HUDEP-2 (cell line): ENCODE results near the gene TMEM100.
"Not testable (repeated sequence)": the region's sequence is repeated elsewhere in the genome, so short reads cannot be mapped to it uniquely, and the experiment has no call there.

Experiments used
- DNase-seq, 76 experiments: peaks; one replicate each; lab custom pipeline; 2025; ENCODE audit not compliant: unreplicated experiment in 76 of 76; lab: John Stamatoyannopoulos, UW

Gene TMEM100

GRCh38 chr17:55690105-55690508 lies 32.6 kb downstream of the TMEM100 start:
- DNase-seq: no peak

- no peak for DNase-seq
These were observed 33.0 kb downstream of the TMEM100 start for GRCh38 chr17:55689672-55690071.

GRCh38 chr17:55688057-55688456 lies 34.6 kb downstream of the TMEM100 start:
- DNase-seq: no peak

DNA sequence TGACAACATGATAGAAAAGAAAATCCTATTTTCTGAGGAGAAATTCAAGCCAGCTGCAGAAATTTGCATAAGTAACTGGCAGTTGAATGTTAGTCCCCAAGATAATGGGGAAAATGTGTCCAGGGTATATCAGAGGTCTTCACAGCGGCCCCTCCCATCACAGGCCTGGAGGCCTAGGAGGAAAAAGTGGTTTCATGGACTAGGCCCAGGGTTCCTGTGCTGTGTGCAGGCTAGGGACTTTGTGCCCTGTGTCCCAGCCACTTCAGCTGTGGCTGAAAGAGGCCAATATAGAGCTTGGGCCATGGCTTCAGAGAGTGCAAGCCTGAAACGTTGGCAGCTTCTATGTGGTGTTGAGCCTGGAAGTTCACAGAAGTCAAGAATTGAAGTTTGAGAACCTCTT lies 35.6 kb downstream of the TMEM100 start:
- DNase-seq: no peak

GRCh38 chr17:55683550-55684315 lies 38.9 kb downstream of the TMEM100 start:
- no peak for DNase-seq

DNA sequence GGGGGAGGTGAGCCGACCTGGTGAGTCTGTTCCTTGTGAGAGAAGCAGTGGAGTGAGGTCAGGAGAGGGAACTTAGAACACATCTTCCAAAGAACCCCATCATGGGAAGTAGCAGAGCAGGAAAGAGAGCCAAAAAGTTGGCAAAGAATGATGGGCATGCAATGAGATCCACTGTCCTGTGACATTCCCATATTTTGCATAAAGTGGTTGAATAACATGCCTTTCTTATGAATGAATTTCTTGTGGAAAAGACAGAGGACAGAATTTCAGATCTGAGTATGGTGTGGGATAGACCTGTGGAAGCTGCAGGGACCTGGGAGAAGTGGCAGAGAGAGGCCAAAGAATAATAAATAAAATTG lies 41.3 kb downstream of the TMEM100 start:
- no peak for DNase-seq

DNA sequence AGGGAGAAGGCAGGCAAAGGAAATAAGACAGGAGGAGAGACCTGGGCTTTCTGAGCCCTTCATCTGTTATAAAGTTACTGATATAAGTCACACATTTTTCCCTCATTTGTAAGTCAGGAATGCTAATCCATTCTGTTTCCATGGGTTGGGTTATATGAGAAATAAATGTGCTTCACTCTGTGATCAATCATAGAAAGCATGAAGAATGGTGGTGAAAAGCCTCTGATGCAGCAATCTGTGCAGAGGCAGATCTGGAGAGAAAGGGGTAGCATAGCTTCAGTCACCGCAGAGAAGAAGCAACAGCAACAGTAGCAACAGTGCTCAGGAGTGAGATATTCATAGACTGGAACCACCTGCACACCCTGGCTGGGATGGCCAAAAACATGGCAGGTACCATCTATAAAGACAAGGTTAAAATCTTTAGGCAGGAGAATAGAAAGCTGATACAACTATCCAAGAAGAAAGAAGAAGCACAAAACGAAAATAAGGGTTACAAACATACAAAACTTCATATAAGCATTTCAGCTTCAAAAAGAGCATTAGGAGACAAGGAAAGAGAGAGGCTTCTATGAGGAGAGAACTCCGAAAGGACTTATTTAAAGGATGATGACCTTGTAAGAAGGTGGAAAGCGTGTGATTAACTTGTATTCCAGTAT lies 41.9 kb downstream of the TMEM100 start:
- DNase-seq: no peak

- no peak for DNase-seq
These were observed 45.2 kb downstream of the TMEM100 start for GRCh38 chr17:55677446-55677845.

DNA sequence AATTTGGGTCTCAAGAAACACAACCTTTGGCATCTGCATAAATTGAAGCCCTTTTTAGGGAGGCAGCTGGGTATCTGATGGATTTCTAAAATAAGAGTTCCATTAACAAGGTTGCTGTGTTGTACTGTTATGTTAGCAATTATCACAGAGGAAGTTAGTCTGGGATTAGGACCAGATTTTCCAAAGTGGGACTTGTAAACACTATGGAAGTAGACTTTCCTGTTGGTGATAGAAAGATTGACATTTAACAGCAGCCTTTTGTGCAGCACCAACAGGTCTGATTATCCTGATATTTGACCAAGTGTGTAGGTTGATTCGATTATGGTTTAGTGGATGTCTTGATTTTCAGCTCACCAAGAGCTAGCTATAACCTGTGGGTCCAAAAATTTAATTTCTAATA lies 46.4 kb downstream of the TMEM100 start:
- DNase-seq: no peak

DNA sequence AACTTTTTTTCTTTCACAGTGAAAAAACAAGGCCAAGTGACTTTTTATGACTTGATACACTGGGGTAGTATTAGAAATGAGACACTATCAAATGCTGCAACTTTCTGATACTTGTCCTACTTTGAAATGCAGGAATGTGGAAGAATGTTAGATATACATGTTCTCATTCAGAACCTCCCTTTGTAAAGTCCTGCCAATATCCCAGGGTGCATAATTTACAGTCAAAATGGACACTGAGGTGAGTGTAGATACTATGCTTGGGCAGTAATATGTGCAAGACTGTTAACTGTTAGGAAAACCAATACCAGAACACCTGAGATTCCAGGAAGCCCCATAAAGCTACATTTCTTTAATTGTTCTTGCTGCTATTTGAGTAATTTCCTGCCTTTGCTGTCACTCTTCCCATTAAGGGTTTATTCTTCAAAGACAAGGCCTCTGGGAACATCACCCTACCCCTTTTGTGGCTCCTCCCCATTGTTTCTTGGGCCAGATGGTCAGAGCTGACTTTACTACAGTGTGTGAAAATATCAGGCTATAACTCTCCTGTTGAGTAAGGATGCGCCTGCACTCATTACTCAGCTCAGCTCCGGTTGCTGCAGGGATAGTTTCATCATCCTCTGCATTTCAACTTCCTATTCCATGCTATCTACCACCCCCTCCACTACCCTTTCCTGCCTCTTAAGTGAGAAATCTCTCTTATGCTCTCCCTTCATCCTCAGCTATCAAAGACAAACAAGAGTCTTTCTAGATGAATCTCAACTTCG lies 48.7 kb downstream of the TMEM100 start:
- DNase-seq: no peak

- DNase-seq: no peak
These were observed 49.8 kb downstream of the TMEM100 start for GRCh38 chr17:55672585-55673501.

DNA sequence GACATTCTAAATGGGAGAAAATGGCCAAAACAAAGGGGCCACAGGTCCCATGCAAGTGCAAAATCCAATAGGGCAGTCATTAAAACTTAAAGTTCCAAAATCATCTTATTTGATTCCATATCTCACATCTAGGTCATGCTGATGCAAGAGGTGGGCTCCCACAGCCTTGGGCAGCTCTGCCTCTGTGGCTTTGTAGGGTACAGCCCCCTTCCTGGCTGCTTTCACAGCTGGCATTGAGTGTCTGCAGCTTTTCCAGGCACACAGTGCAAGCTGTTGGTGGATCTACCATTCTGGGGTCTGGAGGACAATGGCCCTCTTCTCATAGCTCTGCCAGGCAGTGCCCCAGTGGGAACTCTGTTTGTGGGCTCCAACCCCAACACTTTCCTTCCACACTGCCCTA lies 50.7 kb downstream of the TMEM100 start:
- not testable (repeated sequence) for DNase-seq
